ENCODE data around the gene POLR2A.

Gene POLR2A

DNA sequence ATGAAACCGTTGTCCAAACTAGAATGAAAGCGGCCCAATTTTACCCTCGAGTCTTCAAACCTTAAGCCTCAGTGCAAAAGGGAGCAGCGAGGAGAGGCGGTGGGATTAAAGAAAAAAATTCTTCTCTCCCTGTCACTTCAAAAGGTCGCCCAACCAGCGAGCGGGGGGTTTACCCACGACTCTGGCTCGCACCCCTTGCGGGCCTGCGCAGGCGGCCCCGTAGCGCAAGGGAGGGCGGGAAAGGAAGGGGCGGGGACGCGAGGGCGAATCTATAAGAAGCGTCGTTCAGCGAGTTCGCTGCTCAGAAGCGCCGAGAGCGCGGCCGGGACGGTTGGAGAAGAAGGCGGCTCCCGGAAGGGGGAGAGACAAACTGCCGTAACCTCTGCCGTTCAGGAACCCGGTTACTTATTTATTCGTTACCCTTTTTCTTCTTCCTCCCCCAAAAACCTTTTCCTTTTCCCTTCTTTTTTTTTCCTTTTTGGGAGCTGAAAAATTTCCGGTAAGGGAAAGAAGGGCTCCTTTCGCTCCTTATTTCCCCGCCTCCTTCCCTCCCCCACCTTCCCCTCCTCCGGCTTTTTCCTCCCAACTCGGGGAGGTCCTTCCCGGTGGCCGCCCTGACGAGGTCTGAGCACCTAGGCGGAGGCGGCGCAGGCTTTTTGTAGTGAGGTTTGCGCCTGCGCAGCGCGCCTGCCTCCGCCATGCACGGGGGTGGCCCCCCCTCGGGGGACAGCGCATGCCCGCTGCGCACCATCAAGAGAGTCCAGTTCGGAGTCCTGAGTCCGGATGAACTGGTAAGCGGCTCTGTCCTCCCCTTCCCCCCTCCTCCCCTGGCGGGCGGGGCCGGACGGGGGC is at the start of gene POLR2A:
Gene POLR2A, plus strand, starts transcription at position 300 of the 852 bp plus-strand sequence.
- DNase-seq (ENCODE audit: low read depth in 2 of 2) = peak; percentile 95 to 99

DNA sequence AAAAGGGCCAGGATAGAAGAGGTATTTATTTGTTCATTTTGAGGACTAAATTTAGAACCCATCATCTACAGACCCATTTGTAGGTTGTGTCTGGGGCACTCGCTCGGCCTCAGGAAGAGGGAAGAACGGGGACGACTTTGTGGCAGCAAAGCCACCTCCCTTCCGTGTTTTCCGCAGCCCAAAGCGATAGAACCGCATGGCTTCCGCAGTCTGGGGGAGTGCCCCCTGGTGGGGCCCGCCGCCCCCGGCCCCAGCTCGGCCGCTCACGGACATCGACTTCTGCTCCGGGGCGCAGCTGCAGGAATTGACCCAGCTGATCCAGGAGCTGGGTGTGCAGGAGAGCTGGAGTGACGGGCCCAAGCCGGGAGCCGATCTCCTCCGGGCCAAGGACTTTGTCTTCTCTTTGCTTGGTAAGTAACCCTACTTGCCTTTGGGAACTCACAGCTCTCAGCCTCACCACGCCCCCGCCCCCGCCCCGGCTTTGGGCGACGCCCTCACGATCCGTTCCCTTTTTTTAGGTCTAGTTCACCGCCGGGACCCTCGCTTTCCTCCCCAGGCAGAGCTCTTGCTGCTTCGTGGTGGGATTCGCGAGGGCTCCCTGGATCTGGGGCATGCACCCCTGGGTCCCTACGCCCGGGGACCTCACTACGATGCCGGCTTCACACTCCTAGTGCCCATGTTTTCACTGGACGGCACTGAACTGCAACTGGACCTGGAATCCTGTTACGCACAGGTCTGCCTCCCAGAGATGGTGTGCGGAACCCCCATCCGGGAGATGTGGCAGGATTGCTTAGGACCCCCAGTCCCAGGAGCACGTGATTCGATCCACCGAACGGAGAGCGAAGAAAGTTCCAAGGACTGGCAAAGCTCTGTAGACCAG is 48.2 kb upstream of the POLR2A start:
- peak; percentile 38 to 45 for DNase-seq (ENCODE audit: low read depth in 2 of 2)

DNA sequence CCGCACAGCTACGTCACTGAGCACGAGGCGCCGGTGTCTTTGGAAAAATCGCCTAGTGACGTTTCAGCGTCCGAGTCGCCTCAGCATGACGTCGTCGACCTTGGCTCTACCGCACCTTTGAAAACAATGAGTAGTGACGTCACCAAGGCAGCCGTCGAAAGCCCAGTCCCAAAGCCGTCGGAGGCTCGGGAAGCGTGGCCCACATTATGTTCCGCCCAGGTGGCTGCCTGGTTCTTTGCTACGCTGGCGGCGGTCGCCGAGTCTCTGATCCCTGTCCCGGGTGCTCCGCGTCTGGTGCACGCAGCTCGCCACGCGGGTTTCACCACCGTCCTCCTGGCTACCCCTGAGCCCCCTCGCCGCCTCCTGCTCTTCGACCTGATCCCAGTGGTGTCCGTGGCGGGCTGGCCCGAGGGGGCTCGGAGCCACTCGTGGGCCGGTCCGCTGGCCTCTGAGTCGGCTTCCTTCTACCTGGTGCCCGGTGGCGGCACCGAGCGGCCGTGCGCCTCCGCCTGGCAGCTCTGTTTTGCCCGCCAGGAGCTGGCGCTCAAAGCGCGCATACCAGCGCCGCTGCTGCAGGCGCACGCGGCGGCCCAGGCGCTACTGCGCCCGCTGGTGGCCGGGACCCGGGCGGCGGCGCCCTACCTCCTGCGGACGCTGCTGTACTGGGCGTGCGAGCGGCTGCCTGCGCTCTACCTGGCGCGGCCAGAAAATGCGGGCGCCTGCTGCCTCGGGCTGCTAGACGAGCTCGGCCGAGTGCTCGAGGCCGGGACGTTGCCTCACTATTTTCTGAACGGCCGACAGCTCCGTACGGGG is 47.4 kb upstream of the POLR2A start:
- DNase-seq (ENCODE audit: low read depth in 2 of 2) = peak; percentile 71 to 77

DNA sequence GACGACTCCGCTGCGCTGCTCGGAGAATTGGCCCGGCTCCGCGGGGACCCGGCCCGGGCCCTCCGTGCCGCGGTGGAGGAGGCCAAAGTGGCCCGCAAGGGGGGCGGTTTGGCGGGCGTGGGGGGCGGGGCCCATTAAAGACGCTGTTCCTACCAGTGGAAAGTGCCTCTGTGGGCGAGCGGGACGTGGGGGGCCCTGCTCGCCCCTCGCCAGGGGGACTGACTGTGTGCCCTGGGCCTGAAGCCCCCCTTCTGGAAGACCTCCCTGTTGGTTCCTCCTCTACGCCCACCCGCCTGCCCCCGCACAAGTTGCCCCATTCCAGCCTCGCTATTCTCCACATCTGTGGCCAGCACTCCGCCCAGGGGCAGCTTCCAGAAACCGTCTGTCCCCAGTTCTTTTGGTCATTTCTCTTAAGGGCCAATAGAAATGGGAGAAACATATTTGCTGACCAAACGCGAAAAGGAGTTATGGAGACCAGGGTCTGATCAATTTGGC is 46.8 kb upstream of the POLR2A start:
- DNase-seq (ENCODE audit: low read depth in 2 of 2) = no peak

DNA sequence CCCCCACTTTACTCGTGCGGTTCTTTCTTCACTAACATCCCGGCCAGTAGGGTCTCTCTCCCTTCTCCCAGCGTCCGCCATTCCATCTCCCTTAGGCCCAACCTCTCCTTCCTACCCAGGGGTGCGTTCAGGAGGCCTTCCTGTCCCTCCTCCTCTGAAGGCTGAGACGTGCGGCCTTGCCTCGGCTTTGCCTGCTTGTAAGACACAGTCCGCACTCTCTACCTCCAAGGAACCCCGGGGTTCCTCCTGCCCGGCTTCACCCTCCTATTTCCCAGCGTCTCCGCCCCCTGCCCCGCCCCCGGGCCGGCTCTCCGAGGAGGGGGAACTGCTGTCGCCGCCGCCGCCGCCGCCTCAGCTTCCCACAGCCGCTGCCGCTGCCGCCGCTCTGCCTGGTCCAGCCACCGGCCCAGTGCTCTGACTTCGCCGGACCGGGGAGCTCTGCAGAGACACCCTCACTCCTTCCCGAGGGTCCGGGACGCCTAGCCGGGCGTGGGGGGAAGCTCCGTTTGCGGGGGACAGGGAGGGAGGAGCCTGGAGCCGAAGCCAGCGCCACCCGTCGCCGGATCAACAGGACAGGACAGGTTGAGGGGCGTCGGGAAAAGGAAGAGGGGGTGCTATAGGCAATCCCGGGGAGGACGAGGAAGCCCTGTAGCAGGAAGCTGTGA is 46.1 kb upstream of the POLR2A start:
- peak; percentile 49 to 69 for DNase-seq (ENCODE audit: low read depth in 2 of 2)

DNA sequence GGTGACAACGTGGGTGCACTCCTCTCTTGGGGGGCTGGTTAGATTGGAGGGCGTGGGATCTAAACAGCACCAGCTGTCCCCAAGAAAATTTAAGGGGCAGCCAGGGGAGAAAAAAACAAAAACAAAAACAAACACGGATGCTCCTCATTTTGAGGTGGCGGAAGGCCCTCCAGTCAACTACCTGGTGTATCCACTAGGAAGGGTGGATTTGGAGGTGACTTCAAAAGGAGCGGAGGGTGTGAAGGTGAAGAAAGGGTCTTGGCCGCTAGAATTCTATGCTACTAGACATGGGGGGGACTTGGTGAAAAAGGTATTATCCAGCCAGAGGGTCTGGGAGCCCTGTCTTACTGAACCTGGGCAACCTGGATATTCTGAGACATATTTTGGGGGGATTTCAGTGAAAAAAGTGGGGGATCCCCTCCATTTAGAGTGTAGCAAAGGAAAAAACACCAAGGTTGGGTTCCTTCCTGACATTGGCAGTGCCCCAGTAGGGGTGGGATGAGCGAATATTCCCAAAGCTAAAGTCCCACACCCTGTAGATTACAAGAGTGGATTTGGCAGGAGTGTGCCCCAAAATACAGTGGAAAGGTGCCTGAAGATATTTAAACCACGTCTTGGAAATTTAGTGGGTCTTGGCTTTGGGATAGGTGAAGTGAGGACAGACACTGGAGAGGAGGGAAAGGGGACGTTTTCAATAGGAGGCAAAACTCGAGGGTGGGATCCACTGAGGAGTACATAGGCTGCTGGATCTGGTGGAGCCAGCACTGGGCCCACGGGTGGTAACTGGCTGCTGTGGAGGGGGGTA is 45.3 kb upstream of the POLR2A start:
- no peak for DNase-seq (ENCODE audit: low read depth in 2 of 2)

DNA sequence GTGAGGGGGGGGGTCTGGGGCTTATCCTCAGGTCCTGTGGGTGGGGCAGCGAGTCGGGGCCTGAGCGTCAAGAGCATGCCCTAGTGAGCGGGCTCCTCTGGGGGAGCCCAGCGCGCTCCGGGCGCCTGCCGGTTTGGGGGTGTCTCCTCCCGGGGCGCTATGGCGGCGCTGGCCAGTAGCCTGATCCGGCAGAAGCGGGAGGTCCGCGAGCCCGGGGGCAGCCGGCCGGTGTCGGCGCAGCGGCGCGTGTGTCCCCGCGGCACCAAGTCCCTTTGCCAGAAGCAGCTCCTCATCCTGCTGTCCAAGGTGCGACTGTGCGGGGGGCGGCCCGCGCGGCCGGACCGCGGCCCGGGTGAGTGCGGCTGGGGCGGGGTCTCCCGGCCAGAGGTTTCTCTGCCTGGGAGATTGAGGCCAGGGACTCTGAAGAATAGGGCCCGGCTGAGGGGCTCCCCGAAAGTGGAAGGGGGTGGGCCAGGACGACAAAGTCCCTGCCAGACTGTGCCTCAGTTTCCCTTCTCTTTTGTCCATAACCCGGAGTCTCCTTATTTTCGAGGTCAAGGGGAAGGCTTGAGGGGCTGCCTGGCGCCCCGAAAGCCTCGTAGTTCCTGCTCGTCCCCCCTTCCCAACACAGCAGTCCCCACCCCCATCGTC is 44.6 kb upstream of the POLR2A start, which contains the start of gene FGF11:
Gene FGF11, plus strand, starts transcription at position 51 of the 651 bp plus-strand sequence. Its CDS starts 109 bp downstream, at position 160.
- no peak for DNase-seq (ENCODE audit: low read depth in 2 of 2)

DNA sequence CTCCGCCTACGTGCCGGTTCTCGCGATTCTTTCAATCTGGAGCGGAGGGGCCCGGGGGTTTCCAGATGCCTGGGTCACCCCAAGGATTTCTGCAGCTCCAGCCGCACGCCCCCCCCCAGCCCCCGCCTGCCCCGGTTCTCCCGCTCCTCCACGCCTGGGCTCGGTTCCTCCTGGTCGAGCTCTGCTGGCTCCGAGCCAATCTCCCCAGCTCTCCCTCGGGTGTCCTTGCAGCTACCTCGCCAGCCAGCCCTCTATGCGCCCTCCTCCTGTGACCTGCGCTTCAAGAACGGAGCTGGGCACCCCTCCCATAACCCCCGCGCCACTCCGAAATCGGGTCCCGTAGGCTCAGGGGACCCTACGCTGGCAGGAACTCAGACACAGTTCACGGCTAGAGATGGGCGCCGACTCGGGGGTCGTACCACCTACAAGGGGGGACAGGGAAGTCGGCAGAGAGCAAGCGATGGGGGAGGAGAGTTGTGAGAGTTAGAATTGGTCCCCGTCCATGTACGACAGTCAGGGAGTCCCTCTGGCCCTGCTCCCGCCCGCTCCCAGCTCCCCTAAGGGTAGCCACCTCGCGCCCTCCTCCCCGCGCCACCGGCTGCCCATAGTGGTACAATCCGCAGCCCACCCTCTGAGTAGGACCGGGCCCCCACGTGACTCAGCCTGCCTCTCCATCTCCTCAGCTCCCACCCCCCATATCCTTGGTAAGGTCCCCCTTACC is 43.9 kb upstream of the POLR2A start:
- DNase-seq (ENCODE audit: low read depth in 2 of 2) = no peak

DNA sequence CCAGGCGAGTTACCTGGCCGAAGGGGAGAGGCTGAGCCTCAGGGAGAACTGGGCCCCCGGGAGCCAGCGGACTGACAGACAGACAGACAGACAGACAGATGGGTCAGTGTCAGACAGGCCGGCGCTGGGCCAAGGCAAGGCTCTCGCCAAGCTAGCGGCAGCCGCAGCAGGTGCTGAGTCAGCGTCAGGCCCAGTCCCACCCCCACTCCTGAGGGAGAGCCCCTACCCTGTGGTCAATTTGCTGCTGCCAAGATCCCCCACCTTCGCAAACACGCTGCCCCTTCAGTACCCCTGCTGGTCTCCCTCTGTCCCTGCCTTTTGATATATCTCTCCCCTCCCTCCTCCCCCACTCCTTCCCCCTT is 43.4 kb upstream of the POLR2A start:
- DNase-seq (ENCODE audit: low read depth in 2 of 2) = no peak

DNA sequence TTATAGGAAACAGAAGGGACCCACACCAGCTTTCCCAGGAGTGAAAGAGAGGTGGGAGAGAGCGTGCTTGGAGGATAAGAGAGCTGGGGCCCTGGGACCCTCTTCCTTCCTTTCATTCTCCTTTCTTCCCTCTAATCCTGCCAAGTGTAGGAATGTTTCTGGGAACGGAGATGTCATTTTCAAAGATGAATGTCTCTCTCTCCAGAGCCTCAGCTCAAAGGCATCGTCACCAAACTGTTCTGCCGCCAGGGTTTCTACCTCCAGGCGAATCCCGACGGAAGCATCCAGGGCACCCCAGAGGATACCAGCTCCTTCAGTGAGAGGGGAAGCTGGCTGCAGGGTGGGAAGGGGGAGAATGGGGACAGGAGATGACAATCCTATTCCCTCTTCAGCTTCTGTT is 42.9 kb upstream of the POLR2A start:
- DNase-seq (ENCODE audit: low read depth in 2 of 2) = no peak

DNA sequence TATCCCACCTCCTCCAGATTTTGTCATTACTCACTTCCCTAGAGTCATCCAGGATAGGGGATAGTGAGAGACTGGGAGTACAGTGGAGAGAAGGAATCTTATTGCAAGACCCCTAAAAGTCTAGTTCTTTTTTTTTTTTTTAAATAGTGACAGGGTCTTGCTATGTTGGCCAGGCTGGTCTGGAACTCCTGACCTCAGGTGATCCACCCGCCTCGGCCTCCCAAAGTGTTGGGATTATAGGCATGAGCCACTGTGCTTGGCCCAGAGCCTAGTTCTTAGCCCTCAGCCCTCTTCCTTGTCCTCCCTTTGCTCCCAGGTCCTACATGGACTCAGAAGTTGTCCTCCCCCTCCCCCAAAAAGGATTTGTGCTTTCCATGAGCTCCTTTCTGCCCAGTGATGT is 42.0 kb upstream of the POLR2A start:
- no peak for DNase-seq (ENCODE audit: low read depth in 2 of 2)

DNA sequence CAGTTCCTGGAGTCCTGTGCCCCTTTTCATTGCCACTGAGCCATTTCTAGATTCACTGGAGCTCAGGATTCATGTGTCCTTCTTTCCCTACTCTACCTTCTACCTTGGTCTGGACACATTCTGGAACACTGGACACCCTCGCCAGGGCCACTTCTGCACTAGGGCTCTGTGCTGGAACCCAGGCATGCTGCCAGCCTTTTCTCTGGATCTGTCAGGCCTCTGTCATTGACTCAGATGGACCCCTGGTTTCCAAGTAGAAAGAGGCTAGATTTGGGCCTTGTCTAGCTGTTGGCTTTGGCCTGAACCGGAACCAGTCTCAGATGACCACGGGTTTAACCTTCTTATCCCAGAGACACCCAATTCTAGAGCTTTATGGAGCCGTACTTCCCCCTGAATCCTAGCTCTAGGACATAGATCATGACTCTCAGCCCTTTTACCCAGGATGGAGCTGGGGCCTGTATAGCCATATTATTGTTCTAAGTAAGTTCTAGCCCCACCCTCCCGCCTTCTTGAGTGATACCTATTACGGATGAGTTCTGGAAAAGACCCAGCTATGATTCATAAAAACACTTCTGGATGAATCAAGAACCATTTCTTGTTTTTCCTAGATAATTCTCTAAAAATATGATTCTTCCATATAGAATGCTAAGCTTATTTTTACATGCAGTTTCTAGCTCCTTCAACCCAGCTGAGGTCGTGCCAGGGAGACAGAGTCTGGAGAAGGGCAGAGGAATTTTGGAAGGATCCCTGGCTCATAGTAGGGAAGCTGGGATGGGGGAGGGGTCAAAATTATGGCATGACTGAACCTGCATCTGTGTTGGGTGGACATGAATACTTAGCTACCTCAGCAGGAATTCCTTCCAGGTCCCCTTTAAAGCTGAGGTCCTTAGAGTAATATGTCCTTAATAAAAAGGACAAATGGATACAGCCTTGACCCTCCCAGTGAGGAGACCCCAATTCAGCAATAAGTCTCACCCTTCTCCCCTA is 40.4 kb upstream of the POLR2A start:
- DNase-seq (ENCODE audit: low read depth in 2 of 2) = no peak

DNA sequence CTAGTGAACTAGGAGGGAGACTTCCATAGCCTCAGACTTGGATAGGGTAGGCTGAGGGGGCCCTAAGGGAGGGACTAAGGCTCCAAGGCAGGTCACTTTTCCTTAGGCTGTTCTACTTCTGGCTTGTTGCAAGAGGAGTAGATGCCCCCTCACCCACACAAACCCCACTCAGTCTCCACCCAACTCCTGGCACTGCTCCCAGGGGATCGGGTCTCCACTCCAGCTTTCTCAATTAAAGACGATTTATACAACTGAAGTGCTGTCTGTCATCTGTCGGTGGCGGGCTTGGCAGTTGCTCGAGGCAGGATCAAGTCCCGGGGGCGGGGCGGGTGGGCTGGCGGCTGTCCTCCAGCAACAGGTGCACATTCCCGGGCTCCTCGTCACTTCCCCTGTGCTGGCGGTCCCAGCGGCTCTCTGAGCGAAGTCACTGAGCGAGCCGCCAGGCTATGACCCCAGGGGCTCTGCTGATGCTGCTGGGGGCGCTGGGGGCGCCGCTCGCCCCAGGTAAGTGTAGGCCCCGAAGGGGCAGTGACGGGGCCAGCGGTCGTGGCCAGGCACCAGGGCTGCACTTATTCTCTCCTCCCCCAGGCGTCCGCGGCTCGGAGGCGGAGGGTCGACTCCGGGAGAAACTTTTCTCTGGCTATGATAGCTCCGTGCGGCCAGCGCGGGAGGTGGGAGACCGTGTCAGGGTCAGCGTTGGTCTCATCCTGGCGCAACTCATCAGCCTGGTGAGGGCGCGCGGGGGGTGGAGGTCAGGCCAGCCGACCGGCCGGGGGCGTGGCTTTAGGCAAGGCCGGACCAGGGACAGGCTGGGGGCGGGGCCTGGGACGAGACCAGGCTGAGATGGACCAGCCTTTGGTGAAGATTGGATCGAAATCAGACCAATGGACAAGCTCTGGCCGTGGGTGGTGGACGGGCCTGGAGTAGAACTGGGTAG is 39.2 kb upstream of the POLR2A start, which contains the start of gene CHRNB1:
Gene CHRNB1, plus strand, starts transcription at position 380 of the 937 bp plus-strand sequence. Its CDS starts 67 bp downstream, at position 447.
- DNase-seq (ENCODE audit: low read depth in 2 of 2) = no peak

DNA sequence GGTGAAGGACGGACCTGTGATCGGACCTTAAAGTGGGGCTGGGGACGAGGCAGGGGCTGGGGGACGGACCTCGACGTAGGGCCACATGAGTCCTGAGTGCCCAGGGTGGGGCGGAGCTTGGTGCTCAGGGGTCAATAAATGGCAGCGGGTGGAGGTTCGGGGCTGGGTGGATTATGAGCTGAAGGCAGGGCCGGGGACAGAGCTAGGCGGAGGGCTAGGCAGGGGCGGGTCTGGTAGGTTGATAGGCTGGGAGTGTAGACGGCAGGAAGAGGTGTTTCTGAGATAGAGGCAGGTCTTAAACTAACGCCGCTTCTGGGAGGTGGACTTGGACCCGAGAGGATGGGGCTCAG is 38.6 kb upstream of the POLR2A start:
- no peak for DNase-seq (ENCODE audit: low read depth in 2 of 2)

DNA sequence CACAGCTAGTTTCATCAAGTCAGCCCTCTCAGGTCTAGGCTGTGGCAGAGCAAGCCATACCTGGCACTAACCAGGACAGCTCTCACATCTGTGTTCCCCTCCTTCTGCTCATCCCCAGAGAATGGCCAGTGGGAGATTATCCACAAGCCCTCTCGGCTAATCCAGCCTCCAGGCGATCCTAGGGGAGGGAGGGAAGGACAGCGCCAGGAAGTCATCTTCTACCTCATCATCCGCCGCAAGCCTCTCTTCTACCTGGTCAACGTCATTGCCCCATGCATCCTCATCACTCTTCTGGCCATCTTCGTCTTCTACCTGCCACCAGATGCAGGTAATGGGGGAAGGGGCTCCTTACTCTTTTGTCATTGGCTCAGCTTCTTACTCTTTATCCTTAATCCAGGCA is 35.7 kb upstream of the POLR2A start:
- DNase-seq (ENCODE audit: low read depth in 2 of 2) = no peak

DNA sequence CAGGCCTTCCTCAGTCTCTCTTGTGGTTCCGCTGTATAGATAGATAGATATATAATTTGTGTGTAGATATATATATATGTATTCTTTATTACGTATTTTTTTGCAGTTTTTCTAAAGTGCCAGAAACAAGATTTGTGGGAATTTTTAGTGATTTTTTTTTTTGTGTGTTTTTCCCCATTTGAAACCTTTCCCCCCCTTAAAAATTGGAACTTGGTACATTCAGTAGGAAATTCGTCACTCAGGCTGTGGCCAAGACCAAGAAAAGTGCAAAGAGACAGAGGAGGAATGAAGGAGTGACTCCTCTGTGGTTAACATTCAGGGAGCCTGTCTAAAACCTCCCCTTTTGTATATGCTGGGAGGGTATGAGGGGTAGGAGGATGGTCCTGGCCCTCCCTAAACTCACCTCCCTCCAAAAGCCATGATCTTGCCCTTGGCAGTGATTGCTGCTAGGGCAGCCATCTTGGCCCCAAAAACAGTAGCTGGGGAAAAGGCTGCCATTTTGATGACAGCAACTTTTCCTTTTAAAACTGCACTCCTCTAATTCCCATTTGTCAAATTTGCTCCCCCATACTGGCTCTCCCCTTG is 24.1 kb upstream of the POLR2A start:
- no peak for DNase-seq (ENCODE audit: low read depth in 2 of 2)
